Fibroblast of mammary gland (primary cell): ENCODE results near the gene SMAD6.

Experiments
- DNase-seq: peaks from one replicate; pipeline ENCODE4 v3.0.0-alpha.2; 2010; ENCODE audit warnings: low read depth
- H3K4me3 ChIP-seq: 2 replicates; pipeline ENCODE4 v1.5.1; 2011; ENCODE audit warnings: low read depth, mild to moderate bottlenecking, low read length, moderate library complexity; ENCODE audit not compliant: control insufficient read depth
- CTCF ChIP-seq: conservative IDR thresholded peaks from 2 replicates; pipeline ENCODE4 v1.5.1; 2011; ENCODE audit warnings: low read depth, low read length, inconsistent platforms; ENCODE audit not compliant: control insufficient read depth, insufficient read depth

SMAD6 gene

GRCh38 chr15:66747223-66747622 is 45.2 kb downstream of the SMAD6 start:
- no peak overlapping the region for H3K4me3 ChIP-seq
- no peak for TF ChIP-seq CTCF
- no peak for DNase-seq

- no peak for TF ChIP-seq CTCF
- no peak overlapping the region for H3K4me3 ChIP-seq
- peak; percentile 70 for DNase-seq
Observed at GRCh38 chr15:66747886-66748707, 46.1 kb downstream of the SMAD6 start.

- DNase-seq = no peak
- H3K4me3 ChIP-seq = no peak overlapping the region
Observed at GRCh38 chr15:66748708-66749035, 46.6 kb downstream of the SMAD6 start.

GRCh38 chr15:66749841-66750575 is 48.0 kb downstream of the SMAD6 start:
- no peak for DNase-seq
- no peak for TF ChIP-seq CTCF
- H3K4me3 ChIP-seq = no peak overlapping the region

More at GRCh38 chr15:66748708-66749035, 46.6 kb downstream of the SMAD6 start:
- TF ChIP-seq CTCF = no peak

- no peak overlapping the region for H3K4me3 ChIP-seq
- no peak for DNase-seq
- TF ChIP-seq CTCF = no peak
Observed at GRCh38 chr15:66750609-66751008, 48.6 kb downstream of the SMAD6 start.

- TF ChIP-seq CTCF = no peak
- H3K4me3 ChIP-seq = no peak overlapping the region
- no peak for DNase-seq
Observed at GRCh38 chr15:66751579-66751978, 49.5 kb downstream of the SMAD6 start.
